ENCODE measurements around the gene KCNS1.
"Not testable (repeated sequence)": the region's sequence is repeated elsewhere in the genome, so short reads cannot be mapped to it uniquely, and the experiment has no call there.

KCNS1 gene

GRCh38 chr20:45080867-45081624, 19.9 kb downstream of the KCNS1 start:
- DNase-seq (ENCODE audit: low read depth, low spot score), result no peak

GRCh38 chr20:45077559-45077958, 23.4 kb downstream of the KCNS1 start:
- no peak for DNase-seq (ENCODE audit: low read depth, low spot score)

- no peak for DNase-seq (ENCODE audit: low read depth, low spot score)
These were observed 27.7 kb downstream of the KCNS1 start for GRCh38 chr20:45073221-45073620.

GRCh38 chr20:45072066-45072465, 28.9 kb downstream of the KCNS1 start:
- no peak for DNase-seq (ENCODE audit: low read depth, low spot score)

GRCh38 chr20:45070932-45071632, 29.8 kb downstream of the KCNS1 start:
- no peak for DNase-seq (ENCODE audit: low read depth, low spot score)

- no peak for DNase-seq (ENCODE audit: low read depth, low spot score)
These were observed 31.7 kb downstream of the KCNS1 start for GRCh38 chr20:45069261-45069660.

GRCh38 chr20:45067558-45067957, 33.4 kb downstream of the KCNS1 start:
- DNase-seq (ENCODE audit: low read depth, low spot score), result no peak

GRCh38 chr20:45067087-45067486, 33.8 kb downstream of the KCNS1 start:
- no peak for DNase-seq (ENCODE audit: low read depth, low spot score)

- DNase-seq (ENCODE audit: low read depth, low spot score), result no peak
These were observed 34.6 kb downstream of the KCNS1 start for GRCh38 chr20:45066372-45066771.

- DNase-seq (ENCODE audit: low read depth, low spot score), result no peak
These were observed 36.1 kb downstream of the KCNS1 start for GRCh38 chr20:45064812-45065211.

- not testable (repeated sequence) for DNase-seq (ENCODE audit: low read depth, low spot score)
These were observed 37.8 kb downstream of the KCNS1 start for GRCh38 chr20:45063107-45063506.

GRCh38 chr20:45061244-45061643, 39.7 kb downstream of the KCNS1 start:
- no peak for DNase-seq (ENCODE audit: low read depth, low spot score)

GRCh38 chr20:45060294-45060693, 40.6 kb downstream of the KCNS1 start:
- no peak for DNase-seq (ENCODE audit: low read depth, low spot score)

GRCh38 chr20:45059022-45059728, 41.8 kb downstream of the KCNS1 start:
- DNase-seq (ENCODE audit: low read depth, low spot score), result no peak

- DNase-seq (ENCODE audit: low read depth, low spot score), result no peak
These were observed 42.6 kb downstream of the KCNS1 start for GRCh38 chr20:45058168-45058850.

- no peak for DNase-seq (ENCODE audit: low read depth, low spot score)
These were observed 44.3 kb downstream of the KCNS1 start for GRCh38 chr20:45056473-45057173.

- no peak for DNase-seq (ENCODE audit: low read depth, low spot score)
These were observed 45.9 kb downstream of the KCNS1 start for GRCh38 chr20:45055056-45055455.

GRCh38 chr20:45053430-45054351, 47.2 kb downstream of the KCNS1 start:
- no peak for DNase-seq (ENCODE audit: low read depth, low spot score)

GRCh38 chr20:45052698-45053429, 48.1 kb downstream of the KCNS1 start:
- DNase-seq (ENCODE audit: low read depth, low spot score), result no peak

Measured in iPS DF 19.7 (cell line).